Karpas-422 (cell line): Measurements from ENCODE around the gene CCDC92. TPM values are rescaled to one million over a fixed set of nuclear protein-coding genes. Genes with fewer than 3 reads are reported as not detected.
A peak's percentile ranks its signal among the peaks of the same experiment; 100 is the strongest.

Experiments used
- DNase-seq: peaks from one replicate; pipeline ENCODE4 v3.0.0-alpha.2; 2015
- H2AFZ ChIP-seq: fragments of 200-600 bp; sonication (generic); 2 replicates; pipeline ENCODE4 v1.6.1; 2014; ENCODE audit warnings: antibody characterized with exemption, low read length, mixed read lengths
- H3K27ac ChIP-seq: fragments of 200-600 bp; sonication (generic); 2 replicates; pipeline ENCODE4 v1.5.1; 2014; ENCODE audit warnings: mild to moderate bottlenecking, low read length, moderate library complexity
- H3K27me3 ChIP-seq: fragments of 200-600 bp; sonication (generic); 2 replicates; pipeline ENCODE4 v1.6.1; 2014; ENCODE audit warnings: low read length, mixed read lengths
- H3K36me3 ChIP-seq: fragments of 200-600 bp; sonication (generic); 2 replicates; pipeline ENCODE4 v1.6.1; 2014; ENCODE audit warnings: low read length, mixed read lengths; ENCODE audit not compliant: insufficient read depth
- H3K4me1 ChIP-seq: fragments of 200-600 bp; sonication (generic); 2 replicates; pipeline ENCODE4 v1.6.1; 2014; ENCODE audit warnings: mild to moderate bottlenecking, low read length, mixed read lengths
- H3K4me2 ChIP-seq: fragments of 200-600 bp; sonication (generic); 2 replicates; pipeline ENCODE4 v1.6.1; 2014; ENCODE audit warnings: low read length, low read depth, mild to moderate bottlenecking; ENCODE audit not compliant: poor library complexity, severe bottlenecking
- H3K4me3 ChIP-seq: fragments of 200-600 bp; sonication (generic); 2 replicates; pipeline ENCODE4 v1.5.1; 2014; ENCODE audit warnings: mild to moderate bottlenecking, antibody characterized with exemption, low read length, mixed read lengths
- H3K79me2 ChIP-seq: fragments of 200-600 bp; sonication (generic); 2 replicates; pipeline ENCODE4 v1.6.1; 2014; ENCODE audit warnings: mild to moderate bottlenecking, low read length, mixed read lengths
- H3K9ac ChIP-seq: fragments of 200-600 bp; sonication (generic); 2 replicates; pipeline ENCODE4 v1.6.0; 2014; ENCODE audit warnings: low read length
- H3K9me2 ChIP-seq: fragments of 200-600 bp; sonication (generic), shearing (Covaris generic); replicated peaks from 2 replicates; pipeline ENCODE4 v1.6.0; 2014; ENCODE audit warnings: mild to moderate bottlenecking, low read length, moderate library complexity; ENCODE audit not compliant: insufficient read depth
- H3K9me3 ChIP-seq: fragments of 300-700, 200-600 bp; sonication (generic); 2 replicates; pipeline ENCODE4 v1.6.1; 2014; ENCODE audit warnings: low read length, mixed read lengths
- H4K20me1 ChIP-seq: fragments of 200-600 bp; sonication (generic); 2 replicates; pipeline ENCODE4 v1.6.1; 2014; ENCODE audit warnings: mild to moderate bottlenecking, antibody characterized with exemption, low read length, low read depth; ENCODE audit not compliant: insufficient read depth
- total RNA-seq: library from RNA; depleted of rRNA; stranded (reverse); fragments of >200 nt; shearing (Covaris generic); gene quantifications from 2 replicates; pipeline ENCODE4 v1.2.3, GENCODE V29; 2014; ENCODE audit warnings: low replicate concordance

The CCDC92 gene
- total RNA-seq, 1 experiment from 2014 or later: 2.0 TPM

DNA sequence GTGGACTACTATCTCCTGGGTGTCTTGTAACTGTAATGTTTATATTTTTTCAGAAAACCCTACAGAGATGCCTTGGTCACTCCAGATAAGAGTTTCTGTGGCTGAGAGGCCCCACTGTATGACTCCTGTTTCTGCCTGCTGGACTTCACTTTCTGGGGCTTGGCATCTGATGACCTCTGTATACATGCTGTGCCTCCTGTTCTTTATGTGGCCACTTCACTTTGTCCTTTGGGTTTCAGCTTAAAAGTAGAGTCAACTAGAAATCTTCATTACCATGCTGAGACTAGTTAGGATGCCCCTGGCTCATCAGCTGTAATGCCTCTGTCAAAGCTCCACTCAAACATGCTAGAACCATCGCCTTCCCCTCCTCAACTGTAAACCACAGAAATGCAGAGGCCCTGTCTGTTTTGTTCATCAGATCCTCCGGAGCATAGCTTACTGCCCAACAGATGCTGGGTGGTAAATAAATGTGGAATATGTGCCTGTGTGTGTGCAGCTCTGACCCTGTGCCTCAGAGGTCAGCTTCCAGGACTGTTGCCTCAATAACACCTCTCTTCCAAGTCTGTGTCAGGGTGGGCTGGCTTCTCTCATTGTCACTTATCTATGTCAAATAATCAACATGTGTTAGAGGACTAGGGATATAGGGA, 25.8 kb upstream of the CCDC92 start:
- DNase-seq: no peak
- H3K4me2 ChIP-seq: no peak overlapping the region
- no peaks in the 10 kb centered on the region for H3K9me2 ChIP-seq
- H3K4me1 ChIP-seq: peaks cover 17% of the 10 kb centered on the region
- peaks cover 82% of the 10 kb centered on the region for H4K20me1 ChIP-seq
- H3K36me3 ChIP-seq: no peaks in the 10 kb centered on the region
- H3K9ac ChIP-seq: no peak overlapping the region
- no peak overlapping the region for H2AFZ ChIP-seq
- H3K4me3 ChIP-seq: no peak overlapping the region
- no peaks in the 10 kb centered on the region for H3K9me3 ChIP-seq
- no peaks in the 10 kb centered on the region for H3K27me3 ChIP-seq
- no peaks in the 10 kb centered on the region for H3K79me2 ChIP-seq
- H3K27ac ChIP-seq: no peak overlapping the region

DNA sequence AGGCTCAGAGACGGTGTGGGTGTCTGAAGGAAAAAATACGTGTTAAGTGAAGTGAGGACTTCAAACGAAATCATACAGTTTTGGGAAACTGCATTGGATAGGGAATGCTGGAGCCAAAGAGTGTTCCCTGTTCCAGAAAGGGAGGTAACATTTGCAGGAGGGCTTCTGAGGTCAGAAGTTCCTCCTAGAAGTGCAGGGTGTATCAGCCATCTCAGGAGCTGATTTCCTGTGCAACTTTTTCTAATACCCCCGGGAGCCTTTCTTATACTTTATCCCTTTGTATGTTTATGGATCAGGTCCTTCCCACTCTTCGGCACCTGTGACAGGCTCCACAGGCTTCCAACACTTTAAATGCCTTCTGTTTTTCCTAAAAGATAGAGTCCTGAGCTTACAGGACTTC, 25.3 kb upstream of the CCDC92 start:
- Histone ChIP-seq H3K79me2 (no peaks in the 10 kb centered on the region), H3K4me3 (no peak overlapping the region), H4K20me1 (peaks cover 86% of the 10 kb centered on the region), H3K9me2 (no peaks in the 10 kb centered on the region), H3K4me1 (peaks cover 17% of the 10 kb centered on the region), H3K9me3 (no peaks in the 10 kb centered on the region), H3K9ac (no peak overlapping the region), H3K27ac (no peak overlapping the region), H3K4me2 (no peak overlapping the region), H3K27me3 (no peaks in the 10 kb centered on the region), H3K36me3 (no peaks in the 10 kb centered on the region), H2AFZ (no peak overlapping the region)
- no peak for DNase-seq

DNA sequence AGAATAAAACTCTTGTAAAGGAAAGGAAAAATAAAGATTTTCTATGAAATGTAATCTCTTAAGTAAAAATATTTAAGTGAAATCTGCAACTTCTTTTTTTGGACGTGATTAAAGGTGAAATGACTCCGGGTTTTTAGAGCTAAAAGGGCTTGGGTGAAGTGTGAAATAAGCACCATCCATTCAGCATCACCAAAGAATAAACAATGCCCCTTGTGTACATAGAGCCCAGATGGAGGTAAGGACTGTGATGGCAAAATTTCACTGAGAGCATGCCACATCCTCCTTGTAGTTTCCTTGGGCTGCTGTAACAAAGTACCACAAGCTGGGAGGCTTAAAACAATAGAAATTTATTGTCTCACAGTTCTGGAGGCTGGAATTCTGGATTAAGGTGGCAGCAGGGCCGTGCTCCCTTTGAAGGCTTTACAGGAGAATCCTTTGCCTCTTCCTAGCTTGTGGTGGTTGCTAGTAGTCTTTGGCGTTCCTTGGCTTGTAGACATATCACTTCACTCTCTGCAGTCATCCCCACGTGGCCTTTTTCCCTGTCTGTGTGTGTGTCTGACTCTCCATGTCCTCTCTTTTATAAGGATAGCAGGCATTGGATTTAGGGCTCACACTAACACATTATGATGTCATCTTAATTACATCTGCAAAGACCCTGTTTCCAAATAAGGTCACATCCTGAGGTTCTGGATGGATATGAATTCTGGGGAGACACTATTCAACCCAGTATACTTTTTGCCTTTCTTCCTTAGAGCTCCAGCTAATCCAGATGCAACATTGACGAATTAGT, 24.6 kb upstream of the CCDC92 start:
- peaks cover 17% of the 10 kb centered on the region for H3K4me1 ChIP-seq
- no peaks in the 10 kb centered on the region for H3K36me3 ChIP-seq
- no peak overlapping the region for H3K9ac ChIP-seq
- no peaks in the 10 kb centered on the region for H3K79me2 ChIP-seq
- H3K9me3 ChIP-seq: no peaks in the 10 kb centered on the region
- no peak overlapping the region for H3K4me2 ChIP-seq
- no peak overlapping the region for H2AFZ ChIP-seq
- peaks cover 86% of the 10 kb centered on the region for H4K20me1 ChIP-seq
- no peaks in the 10 kb centered on the region for H3K27me3 ChIP-seq
- no peaks in the 10 kb centered on the region for H3K9me2 ChIP-seq
- H3K27ac ChIP-seq: no peak overlapping the region
- H3K4me3 ChIP-seq: no peak overlapping the region
- no peak for DNase-seq

DNA sequence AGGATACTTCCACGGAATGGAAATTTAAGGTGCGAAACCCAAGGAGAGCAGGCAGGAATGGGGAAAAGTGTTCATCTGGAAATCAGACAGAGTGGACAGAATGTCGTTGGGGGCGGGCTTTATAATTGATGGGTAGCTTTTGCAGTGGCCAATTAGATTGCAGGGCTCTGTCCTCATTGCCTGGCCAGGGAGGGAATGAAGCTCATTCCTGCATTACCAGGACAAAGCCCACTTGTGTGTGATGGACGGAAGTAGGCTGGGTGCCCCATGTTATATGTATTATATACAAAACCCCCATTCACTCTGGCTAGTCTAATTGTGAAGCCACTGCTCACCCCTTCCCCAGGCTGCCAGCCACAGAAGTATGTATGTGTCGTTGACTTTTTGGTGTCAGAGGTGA, 23.9 kb upstream of the CCDC92 start:
- Histone ChIP-seq H4K20me1 (peaks cover 86% of the 10 kb centered on the region), H3K27ac (no peak overlapping the region), H3K36me3 (no peaks in the 10 kb centered on the region), H3K4me3 (no peak overlapping the region), H2AFZ (no peak overlapping the region), H3K27me3 (no peaks in the 10 kb centered on the region), H3K79me2 (no peaks in the 10 kb centered on the region), H3K9me3 (no peaks in the 10 kb centered on the region), H3K9me2 (no peaks in the 10 kb centered on the region), H3K4me2 (no peak overlapping the region), H3K4me1 (peaks cover 17% of the 10 kb centered on the region), H3K9ac (no peak overlapping the region)
- DNase-seq: no peak

DNA sequence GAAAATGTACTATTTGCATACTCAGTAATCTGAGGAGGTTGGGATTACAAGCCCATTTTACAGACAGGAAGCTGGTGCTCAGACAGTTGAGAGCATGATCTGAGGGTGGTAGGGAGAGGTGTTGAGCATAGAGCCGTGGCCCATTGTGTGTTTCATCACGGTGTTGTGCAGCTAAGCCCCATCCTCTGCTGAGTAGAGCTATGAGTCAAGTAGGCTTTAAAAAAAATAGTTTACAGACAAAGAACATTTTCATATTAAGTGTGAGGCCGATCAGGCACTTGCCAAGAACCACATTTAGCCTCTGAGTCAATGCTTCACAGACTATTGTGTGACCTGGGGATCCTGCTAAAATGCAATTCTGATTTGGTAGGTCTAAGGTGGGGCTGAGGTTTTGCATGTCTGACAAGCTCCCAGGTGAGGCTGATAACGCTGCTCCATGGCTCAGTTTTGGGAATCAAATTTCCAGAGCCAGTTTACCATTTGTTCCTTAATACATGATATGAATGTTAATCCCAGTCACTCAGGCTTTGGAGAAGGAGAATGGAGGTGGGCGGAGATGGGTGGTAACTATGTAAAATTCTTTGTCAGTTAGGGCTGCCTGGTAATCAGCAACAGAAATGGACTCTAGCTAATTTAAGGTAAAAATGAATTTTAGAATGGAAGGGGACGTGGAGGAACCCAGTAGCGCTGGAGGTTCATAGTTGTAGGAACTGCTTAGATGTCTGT, 22.6 kb upstream of the CCDC92 start:
- DNase-seq: no peak
- H4K20me1 ChIP-seq: peaks cover 84% of the 10 kb centered on the region
- H3K36me3 ChIP-seq: no peaks in the 10 kb centered on the region

DNA sequence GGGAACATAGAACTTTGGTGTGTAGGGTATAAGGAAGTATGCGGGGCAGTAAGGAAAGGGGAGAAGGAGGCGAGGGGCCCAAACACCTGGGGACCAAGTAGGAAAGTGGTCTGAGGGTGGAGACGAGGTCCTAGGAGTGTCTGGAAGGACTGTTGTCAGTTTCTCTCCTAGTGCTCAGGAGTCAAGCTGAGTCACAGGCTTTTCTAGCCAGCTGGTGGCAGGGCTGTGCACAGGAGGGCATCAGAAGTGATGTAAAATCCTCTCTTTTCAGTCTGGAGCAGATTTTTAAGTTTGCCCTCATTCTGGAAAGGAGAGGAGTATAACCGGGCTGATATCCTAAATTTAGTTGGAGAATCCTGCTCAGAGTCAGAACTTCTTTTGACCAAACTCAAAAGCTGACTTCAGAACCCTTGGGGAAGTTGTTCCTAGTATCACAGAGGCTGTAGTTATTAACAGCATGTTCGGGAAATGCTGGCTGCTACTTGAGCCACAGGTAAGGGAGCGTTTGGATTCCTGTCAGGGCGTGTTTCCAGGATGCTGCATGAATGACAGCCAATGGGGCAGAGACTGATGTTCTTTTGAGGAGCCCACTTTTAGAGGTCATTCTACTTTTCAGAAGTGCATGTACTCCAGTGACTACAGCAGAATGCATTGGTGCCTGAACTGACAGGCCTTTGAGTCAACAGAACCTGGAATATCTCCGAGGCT, 19.6 kb upstream of the CCDC92 start:
- H3K27ac ChIP-seq: no peak overlapping the region
- no peak for DNase-seq
- H3K79me2 ChIP-seq: no peaks in the 10 kb centered on the region
- no peaks in the 10 kb centered on the region for H3K36me3 ChIP-seq
- no peak overlapping the region for H3K4me3 ChIP-seq
- H4K20me1 ChIP-seq: peaks cover 88% of the 10 kb centered on the region
- H3K4me2 ChIP-seq: no peak overlapping the region
- H3K9me3 ChIP-seq: no peaks in the 10 kb centered on the region
- H3K9ac ChIP-seq: no peak overlapping the region
- H3K27me3 ChIP-seq: no peaks in the 10 kb centered on the region
- H2AFZ ChIP-seq: no peak overlapping the region
- no peaks in the 10 kb centered on the region for H3K9me2 ChIP-seq
- peaks cover 23% of the 10 kb centered on the region for H3K4me1 ChIP-seq

More for the DNA sequence above, 22.6 kb upstream of the CCDC92 start:
- H3K27ac ChIP-seq: no peak overlapping the region
- H2AFZ ChIP-seq: no peak overlapping the region
- peaks cover 17% of the 10 kb centered on the region for H3K4me1 ChIP-seq
- H3K4me3 ChIP-seq: no peak overlapping the region
- H3K79me2 ChIP-seq: no peaks in the 10 kb centered on the region
- peak overlapping the region; percentile 6 for H3K4me2 ChIP-seq
- H3K9me3 ChIP-seq: no peaks in the 10 kb centered on the region
- no peak overlapping the region for H3K9ac ChIP-seq
- H3K9me2 ChIP-seq: no peaks in the 10 kb centered on the region
- no peaks in the 10 kb centered on the region for H3K27me3 ChIP-seq

DNA sequence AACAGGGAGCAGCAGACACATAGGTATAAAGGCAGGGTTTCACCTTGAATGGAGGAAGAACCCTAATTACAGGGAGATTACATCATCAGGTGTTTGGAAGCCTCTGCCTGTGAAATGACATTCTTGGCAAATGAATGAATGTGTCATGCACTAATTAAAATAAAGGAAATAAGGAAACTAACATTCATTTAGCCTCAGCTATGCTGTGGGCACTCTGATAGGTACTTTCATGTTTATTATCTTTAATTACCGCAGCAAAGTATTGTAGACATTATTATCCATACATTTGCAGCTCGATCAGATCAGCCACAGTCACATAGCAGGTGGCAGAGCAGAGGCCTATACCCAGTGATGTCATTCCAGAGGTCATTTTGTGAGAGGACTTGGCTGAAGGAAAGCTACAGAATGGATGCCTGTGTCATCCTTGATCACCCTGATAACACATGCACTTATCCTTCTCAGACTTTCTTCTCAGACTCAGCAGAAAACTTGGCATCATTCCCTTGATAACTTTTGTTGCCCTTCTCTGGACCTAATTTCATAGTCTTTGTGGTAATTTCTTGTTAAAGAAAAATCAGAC, 18.8 kb upstream of the CCDC92 start:
- H3K4me3 ChIP-seq: no peak overlapping the region
- no peaks in the 10 kb centered on the region for H3K9me3 ChIP-seq

More for the DNA sequence above, 18.8 kb upstream of the CCDC92 start:
- no peak for DNase-seq
- Histone ChIP-seq H3K9me2 (no peaks in the 10 kb centered on the region), H3K4me1 (peaks cover 31% of the 10 kb centered on the region), H3K27ac (no peak overlapping the region), H3K9ac (no peak overlapping the region), H2AFZ (no peak overlapping the region), H3K36me3 (no peaks in the 10 kb centered on the region), H3K79me2 (no peaks in the 10 kb centered on the region), H3K4me2 (no peak overlapping the region), H4K20me1 (peaks cover 86% of the 10 kb centered on the region), H3K27me3 (no peaks in the 10 kb centered on the region)
